Sigmoid colon (tissue), 4 donors: ENCODE data around the gene TECTA.

Experiments used
- CTCF ChIP-seq, 4 experiments: fragments of 450-650 bp in 3 of 4; fragments of 200-600 bp in 1 of 4; IDR thresholded peaks; one replicate each; pipeline ENCODE4 v1.5.1; 2016 to 2019; ENCODE audit warnings: antibody characterized with exemption in 4 of 4, mild to moderate bottlenecking in 3 of 4, moderate library complexity in 2 of 4
- POLR2AphosphoS5 ChIP-seq, 4 donors: sonication (generic); formaldehyde crosslinking; IDR thresholded peaks; one replicate each; pipeline ENCODE4 v1.6.1; 2017; ENCODE audit warnings: antibody characterized with exemption in 4 of 4

GRCh38 chr11:121138259-121138658, 37.2 kb downstream of the TECTA start:
- TF ChIP-seq CTCF (IDR thresholded peaks at IDR 0.05): no peak
- no peak for TF ChIP-seq POLR2AphosphoS5 (IDR thresholded peaks at IDR 0.05)
